ENCODE results near the gene ADAMTS19.

The ADAMTS19 gene

GRCh38 chr5:129670957-129671500, 210.9 kb downstream of the ADAMTS19 start:
- H3K4me3 ChIP-seq, result no peak overlapping the region
- no peak for DNase-seq (ENCODE audit: low spot score)
- no peak for TF ChIP-seq CTCF (IDR thresholded peaks at IDR 0.05)
- H3K27ac ChIP-seq, result no peak overlapping the region

- Histone ChIP-seq H3K27ac (no peak overlapping the region), H3K4me3 (no peak overlapping the region)
- no peak for TF ChIP-seq CTCF (IDR thresholded peaks at IDR 0.05)
- DNase-seq (ENCODE audit: low spot score), result no peak
Measured at GRCh38 chr5:129672006-129672405, 211.9 kb downstream of the ADAMTS19 start.

- TF ChIP-seq CTCF (IDR thresholded peaks at IDR 0.05), result no peak
- H3K27ac ChIP-seq, result no peak overlapping the region
- DNase-seq (ENCODE audit: low spot score), result no peak
- H3K4me3 ChIP-seq, result no peak overlapping the region
Measured at GRCh38 chr5:129679671-129680070, 219.6 kb downstream of the ADAMTS19 start.

- Histone ChIP-seq H3K4me3 (no peak overlapping the region), H3K27ac (no peak overlapping the region)
- TF ChIP-seq CTCF (IDR thresholded peaks at IDR 0.05), result no peak
- no peak for DNase-seq (ENCODE audit: low spot score)
Measured at GRCh38 chr5:129687941-129688340, 227.8 kb downstream of the ADAMTS19 start.

GRCh38 chr5:129689045-129689444, 228.9 kb downstream of the ADAMTS19 start:
- no peak for DNase-seq (ENCODE audit: low spot score)
- no peak for TF ChIP-seq CTCF (IDR thresholded peaks at IDR 0.05)
- Histone ChIP-seq H3K27ac (no peak overlapping the region), H3K4me3 (no peak overlapping the region)

- DNase-seq (ENCODE audit: low spot score), result no peak
Measured at GRCh38 chr5:129691220-129691619, 231.1 kb downstream of the ADAMTS19 start.

More at GRCh38 chr5:129691220-129691619, 231.1 kb downstream of the ADAMTS19 start:
- TF ChIP-seq CTCF (IDR thresholded peaks at IDR 0.05), result no peak
- Histone ChIP-seq H3K4me3 (no peak overlapping the region), H3K27ac (no peak overlapping the region)

Measured in coronary artery (tissue), 2 donors.